ENCODE measurements around the gene ARHGAP42. TPM values are rescaled to one million over a fixed set of nuclear protein-coding genes. Genes with fewer than 3 reads are reported as not detected.

Gene ARHGAP42
- total RNA-seq, 1 donor from 2014 or later, result 25.3 TPM

GRCh38 chr11:101030692-101031091 lies 343.6 kb downstream of the ARHGAP42 start:
- H3K27me3 Mint-ChIP-seq, result no peaks in the 10 kb centered on the region
- H3K36me3 Mint-ChIP-seq (ENCODE audit: insufficient read depth), result no peaks in the 10 kb centered on the region
- H3K4me1 Mint-ChIP-seq (ENCODE audit: low read depth), result peaks cover 4% of the 10 kb centered on the region
- no peak for TF ChIP-seq CTCF (IDR thresholded peaks at IDR 0.05; ENCODE audit: unreplicated experiment)
- DNase-seq (ENCODE audit: low spot score, unreplicated experiment), result no peak
- H3K27ac Mint-ChIP-seq, result no peak overlapping the region
- H3K4me3 Mint-ChIP-seq (ENCODE audit: low read depth), result no peak overlapping the region
- H3K9me3 Mint-ChIP-seq (ENCODE audit: low read depth), result no peaks in the 10 kb centered on the region

- TF ChIP-seq CTCF (IDR thresholded peaks at IDR 0.05; ENCODE audit: unreplicated experiment), result no peak
- H3K4me3 Mint-ChIP-seq (ENCODE audit: low read depth), result no peak overlapping the region
- H3K36me3 Mint-ChIP-seq (ENCODE audit: insufficient read depth), result no peaks in the 10 kb centered on the region
- no peaks in the 10 kb centered on the region for H3K9me3 Mint-ChIP-seq (ENCODE audit: low read depth)
- H3K4me1 Mint-ChIP-seq (ENCODE audit: low read depth), result peaks cover 4% of the 10 kb centered on the region
- no peak overlapping the region for H3K27ac Mint-ChIP-seq
- no peak for DNase-seq (ENCODE audit: low spot score, unreplicated experiment)
- no peaks in the 10 kb centered on the region for H3K27me3 Mint-ChIP-seq
These were observed 344.6 kb downstream of the ARHGAP42 start for GRCh38 chr11:101031713-101032112.

DNA sequence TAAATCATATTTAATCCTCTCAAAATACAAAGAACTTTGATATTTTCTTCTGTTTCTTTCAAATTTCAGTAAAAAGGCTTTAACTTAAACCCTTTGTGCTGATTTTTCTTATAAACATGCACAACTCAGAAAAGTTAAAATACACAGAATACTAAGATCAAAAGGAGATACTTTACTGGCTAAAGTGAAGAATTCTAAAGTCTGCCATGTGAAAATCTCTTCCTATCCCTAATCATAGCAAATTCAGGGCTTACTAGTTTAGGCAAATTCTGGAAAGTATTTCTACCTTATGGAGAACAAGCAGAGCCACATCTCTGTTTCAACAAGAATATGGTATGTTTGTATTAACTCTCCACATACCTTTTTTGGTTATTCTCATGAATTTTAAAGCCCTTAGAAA lies 345.9 kb downstream of the ARHGAP42 start:
- no peak for TF ChIP-seq CTCF (IDR thresholded peaks at IDR 0.05; ENCODE audit: unreplicated experiment)
- H3K27ac Mint-ChIP-seq, result no peak overlapping the region
- DNase-seq (ENCODE audit: low spot score, unreplicated experiment), result no peak
- H3K4me3 Mint-ChIP-seq (ENCODE audit: low read depth), result no peak overlapping the region
- H3K27me3 Mint-ChIP-seq, result no peaks in the 10 kb centered on the region
- no peaks in the 10 kb centered on the region for H3K36me3 Mint-ChIP-seq (ENCODE audit: insufficient read depth)
- H3K9me3 Mint-ChIP-seq (ENCODE audit: low read depth), result no peaks in the 10 kb centered on the region
- peaks cover 4% of the 10 kb centered on the region for H3K4me1 Mint-ChIP-seq (ENCODE audit: low read depth)

DNA sequence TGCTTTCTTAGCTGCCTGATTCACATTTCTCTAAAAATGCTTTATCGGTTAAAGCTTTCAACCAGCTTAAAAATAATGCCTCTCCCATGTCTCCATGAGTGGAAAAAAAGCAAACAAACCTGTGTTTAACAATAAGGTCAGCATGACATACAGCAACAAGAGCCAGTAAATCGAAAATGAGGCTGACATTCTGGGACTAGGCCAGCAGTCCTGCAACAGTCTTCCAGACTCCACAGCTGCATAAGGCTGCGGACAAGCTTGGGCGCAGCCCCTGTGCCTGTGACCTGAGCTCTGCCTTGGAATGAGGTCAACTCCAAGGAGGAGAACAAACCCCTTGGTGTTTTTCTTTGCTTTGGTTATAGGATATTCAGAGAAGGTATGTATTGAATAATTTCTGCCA lies 347.0 kb downstream of the ARHGAP42 start:
- H3K9me3 Mint-ChIP-seq (ENCODE audit: low read depth), result no peaks in the 10 kb centered on the region
- H3K27me3 Mint-ChIP-seq, result no peaks in the 10 kb centered on the region
- no peaks in the 10 kb centered on the region for H3K36me3 Mint-ChIP-seq (ENCODE audit: insufficient read depth)
- peaks cover 4% of the 10 kb centered on the region for H3K4me1 Mint-ChIP-seq (ENCODE audit: low read depth)
- peak overlapping the region; percentile 8 for H3K27ac Mint-ChIP-seq
- no peak for DNase-seq (ENCODE audit: low spot score, unreplicated experiment)
- H3K4me3 Mint-ChIP-seq (ENCODE audit: low read depth), result no peak overlapping the region
- TF ChIP-seq CTCF (IDR thresholded peaks at IDR 0.05; ENCODE audit: unreplicated experiment), result no peak

DNA sequence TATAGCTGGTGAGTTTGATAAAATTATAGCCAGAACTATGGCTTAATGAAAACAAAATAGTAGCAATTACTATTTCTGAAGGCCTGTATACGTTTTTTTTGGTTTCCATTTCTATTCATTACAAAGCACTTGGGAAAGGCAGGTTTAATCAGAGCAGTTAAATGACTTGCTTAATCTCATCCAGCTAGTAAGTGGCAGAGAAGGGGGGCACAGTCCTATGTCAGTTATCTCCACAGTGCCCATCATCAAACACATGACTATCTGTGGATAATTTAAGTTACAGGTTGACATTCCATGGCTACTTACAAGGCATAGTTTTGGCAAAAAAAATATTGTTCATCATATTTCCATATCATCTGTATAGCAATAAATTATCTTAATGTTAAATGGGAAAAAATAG lies 348.8 kb downstream of the ARHGAP42 start:
- no peak overlapping the region for H3K4me3 Mint-ChIP-seq (ENCODE audit: low read depth)
- H3K36me3 Mint-ChIP-seq (ENCODE audit: insufficient read depth), result no peaks in the 10 kb centered on the region
- H3K4me1 Mint-ChIP-seq (ENCODE audit: low read depth), result peaks cover 4% of the 10 kb centered on the region
- H3K27me3 Mint-ChIP-seq, result no peaks in the 10 kb centered on the region
- H3K27ac Mint-ChIP-seq, result no peak overlapping the region
- H3K9me3 Mint-ChIP-seq (ENCODE audit: low read depth), result no peaks in the 10 kb centered on the region
- no peak for DNase-seq (ENCODE audit: low spot score, unreplicated experiment)
- TF ChIP-seq CTCF (IDR thresholded peaks at IDR 0.05; ENCODE audit: unreplicated experiment), result no peak
